ENCODE measurements around the gene MGAT5B.

The MGAT5B gene

DNA sequence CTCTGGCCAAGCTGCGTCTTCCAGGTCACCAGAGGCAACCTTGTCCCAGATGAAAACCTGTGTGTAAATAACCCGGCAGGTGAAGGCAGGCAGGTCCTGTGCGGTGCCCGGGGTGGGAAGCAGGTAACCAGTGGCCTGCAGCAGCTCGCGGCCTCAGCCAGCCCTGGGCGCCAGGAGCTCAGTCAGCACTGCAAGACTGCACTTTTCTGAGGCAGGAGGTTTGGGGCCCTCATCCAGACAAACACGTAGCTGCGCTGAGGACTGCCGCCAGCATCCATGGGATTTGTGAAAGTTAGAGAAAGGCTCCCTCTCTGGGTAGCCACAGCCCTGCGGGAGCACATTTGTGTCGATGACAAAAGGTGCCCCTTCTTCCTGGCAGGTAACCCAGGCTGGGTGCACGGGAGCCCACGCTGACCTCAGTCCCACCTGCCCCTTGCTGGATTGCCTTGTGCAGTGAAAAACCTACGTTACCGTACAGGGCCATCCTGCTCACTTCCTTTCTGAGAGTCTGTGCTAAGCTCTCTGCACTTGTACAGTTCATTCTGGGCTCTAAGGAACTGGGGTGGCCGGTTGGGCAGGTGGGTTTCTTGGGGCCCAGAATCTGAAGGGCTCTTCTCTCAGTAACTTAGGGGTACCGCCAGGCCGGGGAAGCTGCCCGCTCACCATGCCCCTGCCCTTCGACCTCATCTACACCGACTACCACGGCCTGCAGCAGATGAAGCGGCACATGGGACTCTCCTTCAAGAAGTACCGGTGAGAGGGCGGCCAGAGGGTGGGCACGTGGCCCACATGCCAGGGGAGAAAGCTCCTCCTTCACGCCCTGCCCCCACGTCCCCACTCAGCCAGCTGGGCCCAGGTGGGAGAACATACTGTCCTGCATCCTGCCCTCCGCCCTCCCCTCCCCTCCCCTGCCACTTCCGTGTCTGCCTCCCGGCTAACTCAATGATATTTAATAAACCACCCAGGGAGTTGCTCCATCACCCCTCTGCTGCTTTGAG, 56.4 kb downstream of the MGAT5B start:
- DNase-seq (ENCODE audit: low read depth) = no peak
- no peak overlapping the region for H3K4me3 ChIP-seq (replicated peaks; ENCODE audit: low read depth, low read length)
- TF ChIP-seq, protein P1, sequence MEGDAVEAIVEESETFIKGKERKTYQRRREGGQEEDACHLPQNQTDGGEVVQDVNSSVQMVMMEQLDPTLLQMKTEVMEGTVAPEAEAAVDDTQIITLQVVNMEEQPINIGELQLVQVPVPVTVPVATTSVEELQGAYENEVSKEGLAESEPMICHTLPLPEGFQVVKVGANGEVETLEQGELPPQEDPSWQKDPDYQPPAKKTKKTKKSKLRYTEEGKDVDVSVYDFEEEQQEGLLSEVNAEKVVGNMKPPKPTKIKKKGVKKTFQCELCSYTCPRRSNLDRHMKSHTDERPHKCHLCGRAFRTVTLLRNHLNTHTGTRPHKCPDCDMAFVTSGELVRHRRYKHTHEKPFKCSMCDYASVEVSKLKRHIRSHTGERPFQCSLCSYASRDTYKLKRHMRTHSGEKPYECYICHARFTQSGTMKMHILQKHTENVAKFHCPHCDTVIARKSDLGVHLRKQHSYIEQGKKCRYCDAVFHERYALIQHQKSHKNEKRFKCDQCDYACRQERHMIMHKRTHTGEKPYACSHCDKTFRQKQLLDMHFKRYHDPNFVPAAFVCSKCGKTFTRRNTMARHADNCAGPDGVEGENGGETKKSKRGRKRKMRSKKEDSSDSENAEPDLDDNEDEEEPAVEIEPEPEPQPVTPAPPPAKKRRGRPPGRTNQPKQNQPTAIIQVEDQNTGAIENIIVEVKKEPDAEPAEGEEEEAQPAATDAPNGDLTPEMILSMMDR (IDR thresholded peaks at IDR 0.05; ENCODE audit: low read length, missing control alignments) = no peak

DNA sequence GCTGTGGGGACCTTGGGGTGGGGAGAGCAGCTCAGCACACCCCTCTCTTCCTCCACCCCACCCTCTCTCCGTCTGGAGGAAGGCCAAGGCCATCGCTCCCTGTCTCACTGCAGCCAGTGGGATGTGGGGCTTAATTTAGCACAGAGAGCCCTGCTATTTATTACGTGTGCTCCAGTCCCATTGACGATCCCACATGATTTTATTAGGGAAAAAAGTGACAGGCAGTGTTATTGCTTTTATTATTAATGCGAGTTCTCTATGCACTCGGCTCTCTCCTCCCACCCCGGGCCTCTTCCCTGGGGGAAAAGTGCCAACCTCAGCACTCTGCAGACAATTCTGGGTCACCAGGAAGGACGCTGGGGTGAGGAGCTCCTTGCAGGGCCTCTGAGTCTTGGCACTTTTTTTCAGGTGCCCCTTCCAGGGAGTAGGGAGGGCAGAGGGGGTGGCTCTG, 57.3 kb downstream of the MGAT5B start:
- TF ChIP-seq, protein P1 (IDR thresholded peaks at IDR 0.05; ENCODE audit: low read length, missing control alignments) = no peak
- H3K4me3 ChIP-seq (replicated peaks; ENCODE audit: low read depth, low read length) = no peak overlapping the region
- no peak for DNase-seq (ENCODE audit: low read depth)

DNA sequence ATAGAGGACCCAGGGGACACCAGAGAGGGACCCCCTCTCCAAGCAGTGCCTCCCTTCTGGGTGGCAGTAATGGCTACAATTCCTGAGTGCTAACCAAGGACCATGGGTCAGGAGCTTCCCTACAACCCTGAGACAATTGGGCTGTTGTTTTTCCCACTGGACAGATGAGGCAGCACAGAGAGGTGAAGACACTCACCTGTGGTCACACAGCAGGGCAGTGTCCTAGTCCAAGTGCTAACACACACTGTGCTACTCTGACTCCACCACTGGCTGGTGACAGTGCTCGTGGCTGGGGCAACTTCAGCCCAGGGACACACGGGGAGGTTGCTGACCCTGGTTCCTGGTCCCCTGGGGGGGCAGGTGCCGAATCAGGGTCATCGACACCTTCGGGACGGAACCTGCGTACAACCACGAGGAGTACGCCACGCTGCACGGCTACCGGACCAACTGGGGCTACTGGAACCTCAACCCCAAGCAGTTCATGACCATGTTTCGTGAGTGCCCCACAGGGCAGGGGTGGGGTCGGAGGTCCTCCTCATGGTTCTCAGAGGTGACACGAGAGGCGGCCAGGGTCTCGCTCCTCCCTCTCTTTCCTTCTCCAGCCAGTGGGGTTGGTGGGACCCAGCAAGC, 58.1 kb downstream of the MGAT5B start:
- DNase-seq (ENCODE audit: low read depth) = no peak
- TF ChIP-seq, protein P1 (IDR thresholded peaks at IDR 0.05; ENCODE audit: low read length, missing control alignments) = no peak
- H3K4me3 ChIP-seq (replicated peaks; ENCODE audit: low read depth, low read length) = no peak overlapping the region

DNA sequence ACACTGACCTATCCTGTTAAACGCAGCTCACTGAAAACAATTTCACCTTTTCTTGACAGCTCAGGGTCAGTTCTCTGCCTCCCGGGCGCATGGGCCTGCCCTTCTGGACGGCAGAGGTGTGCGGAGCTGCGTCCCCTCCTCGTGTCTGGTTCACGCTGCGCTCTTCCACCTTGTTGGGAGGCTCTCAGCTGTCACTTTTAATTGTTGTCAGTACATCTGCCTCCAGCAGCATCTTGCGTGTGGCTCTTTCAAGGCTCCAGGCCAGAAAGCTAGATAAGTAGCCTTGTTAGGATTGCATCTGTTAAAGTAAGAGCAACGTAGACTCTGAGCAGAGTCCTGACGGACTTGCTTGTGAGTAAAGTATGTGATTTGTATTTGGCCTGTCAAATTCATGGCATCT, 59.4 kb downstream of the MGAT5B start:
- TF ChIP-seq, protein P1 (IDR thresholded peaks at IDR 0.05; ENCODE audit: low read length, missing control alignments) = no peak
- no peak overlapping the region for H3K4me3 ChIP-seq (replicated peaks; ENCODE audit: low read depth, low read length)
- DNase-seq (ENCODE audit: low read depth) = no peak

DNA sequence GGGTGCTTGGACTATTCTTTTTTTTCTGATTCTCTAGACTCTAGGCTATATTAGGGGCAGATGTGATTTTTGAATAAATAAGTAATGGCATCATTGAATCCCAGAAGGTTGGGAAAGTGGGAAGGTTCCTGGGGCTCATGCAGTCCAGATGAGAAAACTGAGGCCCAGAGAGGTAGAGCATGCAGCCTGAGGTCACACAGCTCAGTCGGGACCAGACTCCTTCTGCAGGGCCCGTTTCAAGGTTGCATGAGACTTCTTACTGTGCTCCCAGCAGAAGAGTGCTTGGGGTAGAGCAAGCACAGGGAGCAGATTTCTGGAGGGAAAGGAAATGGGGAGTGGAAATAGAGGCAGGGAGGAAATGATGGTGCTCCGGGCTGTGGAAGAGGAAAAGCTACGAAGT, 59.8 kb downstream of the MGAT5B start:
- H3K4me3 ChIP-seq (replicated peaks; ENCODE audit: low read depth, low read length) = no peak overlapping the region
- TF ChIP-seq, protein P1 (IDR thresholded peaks at IDR 0.05; ENCODE audit: low read length, missing control alignments) = no peak
- DNase-seq (ENCODE audit: low read depth) = no peak

DNA sequence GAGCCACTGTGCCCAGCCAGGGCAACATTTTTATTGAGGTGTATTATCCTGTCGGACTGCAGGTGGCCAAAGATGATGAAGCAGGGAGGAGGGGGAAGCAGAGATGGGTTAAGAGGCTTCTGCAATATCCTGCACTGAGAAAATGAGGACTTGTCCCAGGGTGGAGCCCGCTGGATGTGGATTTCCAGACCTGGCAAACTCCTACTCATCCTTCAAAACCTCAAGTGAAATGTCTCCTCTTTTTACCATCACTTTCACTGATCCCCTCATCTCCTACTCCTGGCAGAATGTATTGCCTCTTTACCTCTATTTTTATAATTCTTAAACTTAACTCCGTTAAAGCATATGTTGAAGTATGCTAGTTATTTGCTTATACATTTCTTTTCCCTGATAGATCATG, 60.9 kb downstream of the MGAT5B start:
- no peak for DNase-seq (ENCODE audit: low read depth)
- no peak overlapping the region for H3K4me3 ChIP-seq (replicated peaks; ENCODE audit: low read depth, low read length)
- TF ChIP-seq, protein P1 (IDR thresholded peaks at IDR 0.05; ENCODE audit: low read length, missing control alignments) = no peak
